Effector CD4-positive, alpha-beta T cell (primary cell): ENCODE measurements around the gene MAGEB3.

Experiments used
- DNase-seq: peaks from one replicate; pipeline ENCODE4 v3.0.0-alpha.2; 2020

The MAGEB3 gene

DNA sequence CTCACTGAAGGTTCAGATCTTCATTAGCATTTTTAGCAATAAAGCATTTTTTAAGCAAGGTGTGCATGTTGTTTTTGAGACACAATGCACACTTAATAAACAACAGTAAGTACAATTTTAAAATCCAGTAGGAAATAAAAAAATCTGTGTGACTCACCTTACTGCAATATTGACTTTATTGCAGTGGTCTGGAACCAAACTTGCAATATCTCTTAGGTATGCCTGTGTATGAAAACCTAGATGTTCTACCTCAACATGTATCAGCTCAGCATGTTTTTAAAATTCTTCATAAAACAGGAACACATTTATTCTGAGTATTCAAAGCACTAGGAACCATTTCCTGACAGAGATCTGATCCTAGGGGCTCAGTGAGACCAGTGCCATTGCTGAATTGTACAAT lies 52.1 kb downstream of the MAGEB3 start:
- no peak for DNase-seq

- no peak for DNase-seq
These were observed 53.2 kb downstream of the MAGEB3 start for GRCh38 chrX:30283456-30284200.
